GM18858 (cell line): ENCODE results near the gene LPO.

Experiments used
- ATAC-seq: cut with Tn5 transposase; IDR thresholded peaks from one replicate; pipeline ENCODE4 v1.9.1; 2021; ENCODE audit not compliant: unreplicated experiment

The LPO gene

GRCh38 chr17:58315750-58316149 lies 77.4 kb downstream of the LPO start:
- ATAC-seq, result no peak

- ATAC-seq, result no peak
Measured at GRCh38 chr17:58316260-58316960, 78.0 kb downstream of the LPO start.

GRCh38 chr17:58317421-58318064 lies 79.2 kb downstream of the LPO start:
- ATAC-seq, result peak; percentile 59

- ATAC-seq, result no peak
Measured at GRCh38 chr17:58318065-58318481, 79.7 kb downstream of the LPO start.
